ENCODE measurements around the gene GLI2.

GRCh38 chr2:120776649-120777048 lies 41.0 kb downstream of the GLI2 start:
- no peak for TF ChIP-seq POLR2A (IDR thresholded peaks at IDR 0.05; ENCODE audit: low read depth, low read length)
- no peak for TF ChIP-seq PAX5 (IDR thresholded peaks at IDR 0.05; ENCODE audit: insufficient read depth, low read length, severe bottlenecking)
- no peak for TF ChIP-seq POLR2AphosphoS5 (IDR thresholded peaks at IDR 0.05; ENCODE audit: low read depth, low read length)
- TF ChIP-seq TAF1 (IDR thresholded peaks at IDR 0.05; ENCODE audit: low read depth, low read length), result no peak
